Neural cell (in vitro differentiated cells): ENCODE measurements around the gene VWA3B. TPM values are rescaled to one million over a fixed set of nuclear protein-coding genes. Genes with fewer than 3 reads are reported as not detected.

ENCODE experiments used
- H2AFZ ChIP-seq: fragments of 200-600, 300-800 bp; sonication (generic), shearing (Covaris generic); 2 replicates; pipeline ENCODE4 v1.6.0; 2014; ENCODE audit warnings: low read depth, mild to moderate bottlenecking, antibody characterized with exemption, low read length, moderate library complexity
- H3F3A ChIP-seq: fragments of 200-600 bp; shearing (Covaris generic); 2 replicates; pipeline ENCODE4 v1.6.1; 2016; ENCODE audit warnings: mild to moderate bottlenecking, moderate library complexity, mixed read lengths, antibody characterized with exemption, low read length; ENCODE audit not compliant: insufficient read depth, poor library complexity, severe bottlenecking
- H3K27ac ChIP-seq: fragments of 200-600, 300-800 bp; sonication (generic), shearing (Covaris generic); 2 replicates; pipeline ENCODE4 v1.5.1; 2014; ENCODE audit warnings: mild to moderate bottlenecking, low read length, moderate library complexity
- H3K27me3 ChIP-seq: fragments of 300-800, 200-600 bp; sonication (generic), shearing (Covaris generic); 2 replicates; pipeline ENCODE4 v1.6.0; 2014; ENCODE audit warnings: mild to moderate bottlenecking, low read depth, low read length, moderate library complexity; ENCODE audit not compliant: insufficient read depth
- H3K36me3 ChIP-seq: fragments of 300-800, 200-600 bp; sonication (generic), shearing (Covaris generic); 2 replicates; pipeline ENCODE4 v1.5.1; 2014; ENCODE audit warnings: mild to moderate bottlenecking, antibody characterized with exemption, low read length, moderate library complexity; ENCODE audit not compliant: insufficient read depth
- H3K4me2 ChIP-seq: fragments of 300-800, 200-600 bp; sonication (generic), shearing (Covaris generic); 2 replicates; pipeline ENCODE4 v1.6.0; 2014; ENCODE audit warnings: mild to moderate bottlenecking, low read length
- H3K4me3 ChIP-seq: fragments of 300-800, 200-600 bp; sonication (generic), shearing (Covaris generic); 2 replicates; pipeline ENCODE4 v1.5.1; 2014; ENCODE audit warnings: mild to moderate bottlenecking, low read length, moderate library complexity
- H3K79me2 ChIP-seq: fragments of 200-600 bp; shearing (Covaris generic); replicated peaks from 2 replicates; pipeline ENCODE4 v1.6.0; 2014; ENCODE audit warnings: mild to moderate bottlenecking, low read length, moderate library complexity; ENCODE audit not compliant: insufficient read depth
- H3K9ac ChIP-seq: fragments of 300-800, 200-600 bp; sonication (generic), shearing (Covaris generic); 2 replicates; pipeline ENCODE4 v1.6.1; 2016; ENCODE audit warnings: mild to moderate bottlenecking, low read length, mixed read lengths
- H3K9me2 ChIP-seq: fragments of 200-600 bp; shearing (Covaris generic); 2 replicates; pipeline ENCODE4 v1.6.1; 2016; ENCODE audit warnings: mild to moderate bottlenecking, low read length, mixed read lengths; ENCODE audit not compliant: insufficient read depth
- H3K9me3 ChIP-seq: fragments of 200-600, 300-800 bp; sonication (generic), shearing (Covaris generic); 2 replicates; pipeline ENCODE4 v1.6.1; 2016; ENCODE audit warnings: mild to moderate bottlenecking, mixed run types, low read length, moderate library complexity, mixed read lengths
- H4K20me1 ChIP-seq: fragments of 200-600 bp; shearing (Covaris generic); 2 replicates; pipeline ENCODE4 v1.6.1; 2016; ENCODE audit warnings: mild to moderate bottlenecking, mixed run types; ENCODE audit not compliant: insufficient read depth
- EP300 ChIP-seq: fragments of 450-650 bp; conservative IDR thresholded peaks from 2 replicates; pipeline ENCODE4 v1.6.1; 2014; ENCODE audit warnings: antibody characterized with exemption, mild to moderate bottlenecking, moderate library complexity; ENCODE audit not compliant: poor library complexity, severe bottlenecking
- EZH2 ChIP-seq: fragments of 200-600, 300-800 bp; shearing (Covaris generic), sonication (generic); IDR thresholded peaks from 2 replicates; pipeline ENCODE4 v1.6.1; 2014; ENCODE audit warnings: antibody characterized with exemption, low read length, borderline replicate concordance, mild to moderate bottlenecking; ENCODE audit not compliant: insufficient read depth, poor library complexity, severe bottlenecking
- MXI1 ChIP-seq: fragments of 450-650 bp; conservative IDR thresholded peaks from 2 replicates; pipeline ENCODE4 v1.6.1; 2014; ENCODE audit warnings: antibody characterized with exemption, mild to moderate bottlenecking; ENCODE audit not compliant: poor library complexity, severe bottlenecking
- POLR2AphosphoS5 ChIP-seq: IDR thresholded peaks from 2 replicates; pipeline ENCODE4 v1.6.1; 2012
- RAD21 ChIP-seq: fragments of 450-650 bp; conservative IDR thresholded peaks from 2 replicates; pipeline ENCODE4 v1.6.1; 2014; ENCODE audit warnings: antibody characterized with exemption, mild to moderate bottlenecking, moderate library complexity
- SMC3 ChIP-seq: fragments of 450-650 bp; conservative IDR thresholded peaks from 2 replicates; pipeline ENCODE4 v1.6.1; 2014; ENCODE audit warnings: antibody characterized with exemption, mild to moderate bottlenecking, moderate library complexity; ENCODE audit not compliant: poor library complexity
- TAF1 ChIP-seq: IDR thresholded peaks from 2 replicates; pipeline ENCODE4 v1.6.1; 2012; ENCODE audit warnings: low read depth
- polyA plus RNA-seq: library from polyadenylated mRNA; depleted of rRNA; stranded (reverse); fragments of >200 nt; gene quantifications from 2 replicates; pipeline ENCODE4 v1.2.3, GENCODE V29; 2014
- TF ChIP-seq, protein P1 (sequence below): fragments of 450-650 bp; IDR thresholded peaks from 2 replicates; pipeline ENCODE4 v1.5.1; 2014; ENCODE audit warnings: antibody characterized with exemption, mild to moderate bottlenecking, moderate library complexity; ENCODE audit not compliant: poor library complexity, severe bottlenecking
- TF ChIP-seq, protein P2 (sequence below): IDR thresholded peaks from 2 replicates; pipeline ENCODE4 v1.6.1; 2012; ENCODE audit warnings: borderline replicate concordance

Gene VWA3B
- polyA plus RNA-seq, 1 donor from 2014 or later: not detected

DNA sequence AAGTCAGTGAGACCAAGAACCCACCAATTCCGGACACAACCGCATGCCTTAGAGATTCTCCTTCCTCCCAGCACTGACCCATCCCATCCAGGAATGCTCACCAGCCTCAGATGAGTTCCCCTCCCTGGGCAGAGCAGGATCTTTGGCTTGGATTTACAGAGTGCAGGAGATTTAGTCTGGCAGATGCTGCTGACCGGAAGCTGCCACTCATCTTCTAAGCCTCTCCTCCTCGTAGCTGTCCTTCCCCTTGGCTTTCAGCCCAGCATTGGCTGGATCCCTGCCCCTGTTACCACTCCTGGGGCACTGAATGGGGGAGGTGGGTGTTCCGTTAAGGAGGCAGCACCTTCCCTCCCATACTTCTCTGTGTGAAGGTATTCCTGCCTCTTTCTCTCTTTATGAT lies 53.2 kb downstream of the VWA3B start:
- no peaks in the 10 kb centered on the region for H3K27me3 ChIP-seq
- no peaks in the 10 kb centered on the region for H3K36me3 ChIP-seq
- no peak overlapping the region for H3K4me2 ChIP-seq
- no peaks in the 10 kb centered on the region for H3F3A ChIP-seq
- H2AFZ ChIP-seq: no peak overlapping the region
- H3K79me2 ChIP-seq: no peaks in the 10 kb centered on the region
- H3K27ac ChIP-seq: no peak overlapping the region
- H3K4me3 ChIP-seq: no peak overlapping the region
- no peaks in the 10 kb centered on the region for H4K20me1 ChIP-seq
- no peak overlapping the region for H3K9ac ChIP-seq
- TF ChIP-seq, protein P1, sequence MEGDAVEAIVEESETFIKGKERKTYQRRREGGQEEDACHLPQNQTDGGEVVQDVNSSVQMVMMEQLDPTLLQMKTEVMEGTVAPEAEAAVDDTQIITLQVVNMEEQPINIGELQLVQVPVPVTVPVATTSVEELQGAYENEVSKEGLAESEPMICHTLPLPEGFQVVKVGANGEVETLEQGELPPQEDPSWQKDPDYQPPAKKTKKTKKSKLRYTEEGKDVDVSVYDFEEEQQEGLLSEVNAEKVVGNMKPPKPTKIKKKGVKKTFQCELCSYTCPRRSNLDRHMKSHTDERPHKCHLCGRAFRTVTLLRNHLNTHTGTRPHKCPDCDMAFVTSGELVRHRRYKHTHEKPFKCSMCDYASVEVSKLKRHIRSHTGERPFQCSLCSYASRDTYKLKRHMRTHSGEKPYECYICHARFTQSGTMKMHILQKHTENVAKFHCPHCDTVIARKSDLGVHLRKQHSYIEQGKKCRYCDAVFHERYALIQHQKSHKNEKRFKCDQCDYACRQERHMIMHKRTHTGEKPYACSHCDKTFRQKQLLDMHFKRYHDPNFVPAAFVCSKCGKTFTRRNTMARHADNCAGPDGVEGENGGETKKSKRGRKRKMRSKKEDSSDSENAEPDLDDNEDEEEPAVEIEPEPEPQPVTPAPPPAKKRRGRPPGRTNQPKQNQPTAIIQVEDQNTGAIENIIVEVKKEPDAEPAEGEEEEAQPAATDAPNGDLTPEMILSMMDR: no peak
- TF ChIP-seq SMC3 (no peak), POLR2AphosphoS5 (no peak), RAD21 (no peak), EZH2 (no peak), TAF1 (no peak), EP300 (no peak), MXI1 (no peak)
- TF ChIP-seq, protein P2, sequence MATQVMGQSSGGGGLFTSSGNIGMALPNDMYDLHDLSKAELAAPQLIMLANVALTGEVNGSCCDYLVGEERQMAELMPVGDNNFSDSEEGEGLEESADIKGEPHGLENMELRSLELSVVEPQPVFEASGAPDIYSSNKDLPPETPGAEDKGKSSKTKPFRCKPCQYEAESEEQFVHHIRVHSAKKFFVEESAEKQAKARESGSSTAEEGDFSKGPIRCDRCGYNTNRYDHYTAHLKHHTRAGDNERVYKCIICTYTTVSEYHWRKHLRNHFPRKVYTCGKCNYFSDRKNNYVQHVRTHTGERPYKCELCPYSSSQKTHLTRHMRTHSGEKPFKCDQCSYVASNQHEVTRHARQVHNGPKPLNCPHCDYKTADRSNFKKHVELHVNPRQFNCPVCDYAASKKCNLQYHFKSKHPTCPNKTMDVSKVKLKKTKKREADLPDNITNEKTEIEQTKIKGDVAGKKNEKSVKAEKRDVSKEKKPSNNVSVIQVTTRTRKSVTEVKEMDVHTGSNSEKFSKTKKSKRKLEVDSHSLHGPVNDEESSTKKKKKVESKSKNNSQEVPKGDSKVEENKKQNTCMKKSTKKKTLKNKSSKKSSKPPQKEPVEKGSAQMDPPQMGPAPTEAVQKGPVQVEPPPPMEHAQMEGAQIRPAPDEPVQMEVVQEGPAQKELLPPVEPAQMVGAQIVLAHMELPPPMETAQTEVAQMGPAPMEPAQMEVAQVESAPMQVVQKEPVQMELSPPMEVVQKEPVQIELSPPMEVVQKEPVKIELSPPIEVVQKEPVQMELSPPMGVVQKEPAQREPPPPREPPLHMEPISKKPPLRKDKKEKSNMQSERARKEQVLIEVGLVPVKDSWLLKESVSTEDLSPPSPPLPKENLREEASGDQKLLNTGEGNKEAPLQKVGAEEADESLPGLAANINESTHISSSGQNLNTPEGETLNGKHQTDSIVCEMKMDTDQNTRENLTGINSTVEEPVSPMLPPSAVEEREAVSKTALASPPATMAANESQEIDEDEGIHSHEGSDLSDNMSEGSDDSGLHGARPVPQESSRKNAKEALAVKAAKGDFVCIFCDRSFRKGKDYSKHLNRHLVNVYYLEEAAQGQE: no peak
- H3K9me3 ChIP-seq: no peaks in the 10 kb centered on the region
- no peaks in the 10 kb centered on the region for H3K9me2 ChIP-seq

DNA sequence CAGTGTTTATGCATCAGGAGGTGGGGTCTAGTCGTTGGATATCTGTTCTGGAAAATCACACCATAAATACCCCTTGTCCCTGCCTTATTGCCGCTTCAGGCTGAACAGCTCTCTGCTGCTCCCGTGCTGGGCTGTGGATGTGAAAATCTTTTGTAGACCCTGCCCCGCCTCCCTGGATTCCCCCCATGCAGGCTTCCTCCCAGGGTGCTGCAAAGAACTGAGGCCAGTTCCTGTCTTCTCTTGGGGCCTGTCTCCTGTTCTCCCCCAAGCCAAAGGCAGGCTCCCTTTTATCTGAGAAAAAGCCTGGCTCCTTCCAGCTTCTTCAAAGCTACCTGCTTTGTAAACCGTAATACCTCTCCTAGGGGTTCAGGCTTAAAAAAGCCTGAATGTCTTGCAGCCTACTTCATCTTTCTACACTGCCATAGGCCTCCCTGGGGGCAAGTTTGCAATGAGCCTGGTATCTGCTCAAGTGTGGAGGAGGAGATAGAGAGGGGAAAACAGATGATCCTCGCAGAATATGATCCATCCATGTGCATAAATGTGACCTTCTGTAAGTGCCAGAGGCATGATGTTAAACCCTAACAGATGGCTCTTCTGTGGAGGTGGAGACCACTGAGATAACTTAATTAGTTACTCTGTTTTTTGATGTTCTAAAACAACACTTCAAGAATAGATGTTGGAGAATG lies 55.3 kb downstream of the VWA3B start:
- no peak overlapping the region for H2AFZ ChIP-seq
- H3K27ac ChIP-seq: no peak overlapping the region
- no peaks in the 10 kb centered on the region for H4K20me1 ChIP-seq
- H3K9me2 ChIP-seq: no peaks in the 10 kb centered on the region
- no peaks in the 10 kb centered on the region for H3K27me3 ChIP-seq
- TF ChIP-seq EZH2: no peak
- TF ChIP-seq EP300: no peak
- TF ChIP-seq SMC3: no peak
- no peak for TF ChIP-seq TAF1
- TF ChIP-seq, protein P2: no peak
- no peak for TF ChIP-seq RAD21
- H3F3A ChIP-seq: no peaks in the 10 kb centered on the region
- no peaks in the 10 kb centered on the region for H3K36me3 ChIP-seq
- H3K9ac ChIP-seq: no peak overlapping the region
- no peaks in the 10 kb centered on the region for H3K79me2 ChIP-seq
- no peaks in the 10 kb centered on the region for H3K9me3 ChIP-seq
- no peak overlapping the region for H3K4me3 ChIP-seq
- no peak overlapping the region for H3K4me2 ChIP-seq
